HEK293 (cell line): Measurements from ENCODE around the gene DPEP2.

ENCODE experiments used
- ELK4 ChIP-seq: IDR thresholded peaks from 2 replicates; pipeline ENCODE4 v1.6.1; 2011; ENCODE audit warnings: mild to moderate bottlenecking, low read depth, low read length, borderline replicate concordance
- GLI4 ChIP-seq: fragments of 450-650 bp; formaldehyde crosslinking; IDR thresholded peaks from 2 replicates; pipeline ENCODE4 v1.5.1; 2016; ENCODE audit warnings: missing biosample characterization, missing genetic modification characterization
- HOXA7 ChIP-seq: sonication (generic); formaldehyde crosslinking; IDR thresholded peaks from 2 replicates; pipeline ENCODE4 v1.8.1; 2022; ENCODE audit warnings: missing genetic modification reagents, borderline replicate concordance
- YY1 ChIP-seq: fragments of 450-650 bp; formaldehyde crosslinking; IDR thresholded peaks from 2 replicates; pipeline ENCODE4 v1.5.1; 2018; ENCODE audit warnings: missing biosample characterization, missing genetic modification characterization
- ZBTB8A ChIP-seq: fragments of 450-650 bp; formaldehyde crosslinking; IDR thresholded peaks from 2 replicates; pipeline ENCODE4 v1.5.1; 2016; ENCODE audit warnings: missing biosample characterization, missing genetic modification characterization
- ZNF132 ChIP-seq: fragments of 450-650 bp; formaldehyde crosslinking; IDR thresholded peaks from 2 replicates; pipeline ENCODE4 v1.5.1; 2017; ENCODE audit warnings: missing biosample characterization, missing genetic modification characterization, borderline replicate concordance
- ZNF423 ChIP-seq: fragments of 450-650 bp; formaldehyde crosslinking; IDR thresholded peaks from 2 replicates; pipeline ENCODE4 v1.5.1; 2016; ENCODE audit warnings: missing biosample characterization, missing genetic modification characterization
- ZNF449 ChIP-seq: fragments of 450-650 bp; formaldehyde crosslinking; IDR thresholded peaks from 2 replicates; pipeline ENCODE4 v1.5.1; 2017; ENCODE audit warnings: missing biosample characterization, mild to moderate bottlenecking, missing genetic modification characterization, moderate library complexity
- ZNF561 ChIP-seq: fragments of 450-650 bp; IDR thresholded peaks from 2 replicates; pipeline ENCODE4 v1.5.1; 2018; ENCODE audit warnings: missing biosample characterization, missing genetic modification characterization, borderline replicate concordance
- ZNF768 ChIP-seq: fragments of 450-650 bp; formaldehyde crosslinking; IDR thresholded peaks from 2 replicates; pipeline ENCODE4 v1.5.1; 2018; ENCODE audit warnings: missing biosample characterization, mild to moderate bottlenecking, missing genetic modification characterization
- TF ChIP-seq, protein P1 (sequence below): fragments of 450-650 bp; formaldehyde crosslinking; IDR thresholded peaks from 2 replicates; pipeline ENCODE4 v1.5.1; 2016; ENCODE audit warnings: missing biosample characterization, missing genetic modification characterization

- TF ChIP-seq, protein P1, sequence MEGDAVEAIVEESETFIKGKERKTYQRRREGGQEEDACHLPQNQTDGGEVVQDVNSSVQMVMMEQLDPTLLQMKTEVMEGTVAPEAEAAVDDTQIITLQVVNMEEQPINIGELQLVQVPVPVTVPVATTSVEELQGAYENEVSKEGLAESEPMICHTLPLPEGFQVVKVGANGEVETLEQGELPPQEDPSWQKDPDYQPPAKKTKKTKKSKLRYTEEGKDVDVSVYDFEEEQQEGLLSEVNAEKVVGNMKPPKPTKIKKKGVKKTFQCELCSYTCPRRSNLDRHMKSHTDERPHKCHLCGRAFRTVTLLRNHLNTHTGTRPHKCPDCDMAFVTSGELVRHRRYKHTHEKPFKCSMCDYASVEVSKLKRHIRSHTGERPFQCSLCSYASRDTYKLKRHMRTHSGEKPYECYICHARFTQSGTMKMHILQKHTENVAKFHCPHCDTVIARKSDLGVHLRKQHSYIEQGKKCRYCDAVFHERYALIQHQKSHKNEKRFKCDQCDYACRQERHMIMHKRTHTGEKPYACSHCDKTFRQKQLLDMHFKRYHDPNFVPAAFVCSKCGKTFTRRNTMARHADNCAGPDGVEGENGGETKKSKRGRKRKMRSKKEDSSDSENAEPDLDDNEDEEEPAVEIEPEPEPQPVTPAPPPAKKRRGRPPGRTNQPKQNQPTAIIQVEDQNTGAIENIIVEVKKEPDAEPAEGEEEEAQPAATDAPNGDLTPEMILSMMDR (tag by site-specific recombination): no peak
- no peak for TF ChIP-seq YY1 (tag by site-specific recombination)
- no peak for TF ChIP-seq ZNF768 (tag by site-specific recombination)
- TF ChIP-seq ELK4: no peak
- no peak for TF ChIP-seq GLI4
- no peak for TF ChIP-seq HOXA7 (CRISPR knock-in tag)
- TF ChIP-seq ZBTB8A: no peak
- no peak for TF ChIP-seq ZNF132 (tag by site-specific recombination)
- TF ChIP-seq ZNF423 (tag by site-specific recombination): no peak
- no peak for TF ChIP-seq ZNF561 (tag by site-specific recombination)
- TF ChIP-seq ZNF449 (tag by site-specific recombination): no peak
Measured at GRCh38 chr16:67977005-67977404, 22.3 kb downstream of the DPEP2 start.
